Activated naive CD4-positive, alpha-beta T cell treated with anti-CD3 and anti-CD28 coated beads, Interleukin-2, amount 10 ng/mL, durations not matched to agents 7 days and 5 days (primary cell): Measurements from ENCODE around the gene FBXL3.

Source experiments
- CTCF ChIA-PET: fragments of 350-600 bp; sonication (Branson Sonifier 250); formaldehyde crosslinking; loops from one replicate; lab custom pipeline; 2021; ENCODE audit warnings: antibody characterized with exemption; lab: Charles Lee
- DNase-seq: peaks from one replicate; pipeline ENCODE4 v3.0.0-alpha.2; 2020
- H3K27ac Mint-ChIP-seq: one replicate; pipeline ENCODE4 v1.8.0; 2021; ENCODE audit warnings: mild to moderate bottlenecking, moderate library complexity, mixed read lengths
- H3K27me3 Mint-ChIP-seq: one replicate; pipeline ENCODE4 v1.8.0; 2021; ENCODE audit warnings: mild to moderate bottlenecking, mixed read lengths
- H3K36me3 Mint-ChIP-seq: one replicate; pipeline ENCODE4 v1.8.0; 2021; ENCODE audit warnings: mixed read lengths
- H3K4me1 Mint-ChIP-seq: one replicate; pipeline ENCODE4 v1.8.0; 2021; ENCODE audit warnings: mixed read lengths
- H3K4me3 Mint-ChIP-seq: one replicate; pipeline ENCODE4 v1.8.0; 2021; ENCODE audit warnings: mild to moderate bottlenecking, moderate library complexity, mixed read lengths
- H3K9me3 Mint-ChIP-seq: one replicate; pipeline ENCODE4 v1.8.0; 2021; ENCODE audit warnings: mixed read lengths

Gene FBXL3

GRCh38 chr13:77026861-77027621 is at the start of gene FBXL3:
FBXL3 (minus strand) TSS chr13:77027159; CDS start chr13:77021860, 5,299 bp downstream.
- Mint-ChIP-seq H3K9me3 (no peaks in the 10 kb centered on the region), H3K27ac (peak within 1 kb of the TSS; percentile 98), H3K27me3 (peaks cover 12% of the 10 kb centered on the region), H3K4me1 (peaks cover 55% of the 10 kb centered on the region), H3K36me3 (peaks cover 24% of the 10 kb centered on the region), H3K4me3 (peak within 1 kb of the TSS; percentile 97)
- DNase-seq, result peak; percentile 84
- CTCF ChIA-PET, result interaction anchor here (0.9 to 2.0 kb wide), 5 partner anchors 8 to 451 kb away, joined by 3 to 5 read pairs (median 3); no protein-coding TSS in a partner anchor

- Mint-ChIP-seq H3K27ac (no peak overlapping the region), H3K4me3 (no peak overlapping the region), H3K4me1 (no peaks in the 10 kb centered on the region), H3K36me3 (peaks cover 40% of the 10 kb centered on the region), H3K27me3 (no peaks in the 10 kb centered on the region), H3K9me3 (no peaks in the 10 kb centered on the region)
- CTCF ChIA-PET, result no interaction called here
- no peak for DNase-seq
These were observed 40.6 kb upstream of the FBXL3 start for GRCh38 chr13:77067519-77067918.

- Mint-ChIP-seq H3K4me1 (no peaks in the 10 kb centered on the region), H3K4me3 (no peak overlapping the region), H3K36me3 (peaks cover 48% of the 10 kb centered on the region), H3K9me3 (no peaks in the 10 kb centered on the region), H3K27ac (no peak overlapping the region), H3K27me3 (no peaks in the 10 kb centered on the region)
- DNase-seq, result no peak
- CTCF ChIA-PET, result interaction anchor here (0.9 to 1.0 kb wide), 2 partner anchors 10 kb away, joined by 3 to 5 read pairs; no protein-coding TSS in a partner anchor
These were observed 38.6 kb upstream of the FBXL3 start for GRCh38 chr13:77065461-77066147.

- Mint-ChIP-seq H3K4me1 (no peaks in the 10 kb centered on the region), H3K9me3 (no peaks in the 10 kb centered on the region), H3K27ac (no peak overlapping the region), H3K36me3 (peaks cover 38% of the 10 kb centered on the region), H3K27me3 (no peaks in the 10 kb centered on the region), H3K4me3 (no peak overlapping the region)
- no peak for DNase-seq
- CTCF ChIA-PET, result no interaction called here
These were observed 35.1 kb upstream of the FBXL3 start for GRCh38 chr13:77062097-77062496.

GRCh38 chr13:77061362-77061761 is 34.4 kb upstream of the FBXL3 start:
- H3K27me3 Mint-ChIP-seq, result no peaks in the 10 kb centered on the region
- H3K36me3 Mint-ChIP-seq, result peaks cover 42% of the 10 kb centered on the region
- DNase-seq, result no peak
- H3K9me3 Mint-ChIP-seq, result no peaks in the 10 kb centered on the region
- no peak overlapping the region for H3K27ac Mint-ChIP-seq
- H3K4me3 Mint-ChIP-seq, result no peak overlapping the region
- CTCF ChIA-PET, result no interaction called here
- no peaks in the 10 kb centered on the region for H3K4me1 Mint-ChIP-seq

GRCh38 chr13:77056886-77057285 is 29.9 kb upstream of the FBXL3 start:
- Mint-ChIP-seq H3K4me1 (no peaks in the 10 kb centered on the region), H3K36me3 (peaks cover 35% of the 10 kb centered on the region), H3K27me3 (no peaks in the 10 kb centered on the region), H3K4me3 (no peak overlapping the region), H3K9me3 (no peaks in the 10 kb centered on the region), H3K27ac (no peak overlapping the region)
- no peak for DNase-seq
- CTCF ChIA-PET, result interaction anchor here (0.9 to 2.3 kb wide), 2 partner anchors 29 to 421 kb away, joined by 3 to 5 read pairs; partner anchors contain the start of gene FBXL3

- peaks cover 34% of the 10 kb centered on the region for H3K36me3 Mint-ChIP-seq
These were observed 29.4 kb upstream of the FBXL3 start for GRCh38 chr13:77056382-77056781.

GRCh38 chr13:77055158-77055557 is 28.2 kb upstream of the FBXL3 start:
- DNase-seq, result no peak
- CTCF ChIA-PET, result interaction anchor here (1.0 to 2.3 kb wide), 2 partner anchors 11 to 28 kb away, joined by 3 to 5 read pairs; partner anchors contain the start of gene FBXL3
- H3K36me3 Mint-ChIP-seq, result peaks cover 41% of the 10 kb centered on the region
- no peak overlapping the region for H3K27ac Mint-ChIP-seq
- H3K27me3 Mint-ChIP-seq, result no peaks in the 10 kb centered on the region
- no peaks in the 10 kb centered on the region for H3K9me3 Mint-ChIP-seq
- no peak overlapping the region for H3K4me3 Mint-ChIP-seq
- no peaks in the 10 kb centered on the region for H3K4me1 Mint-ChIP-seq

More at GRCh38 chr13:77056382-77056781, 29.4 kb upstream of the FBXL3 start:
- H3K4me3 Mint-ChIP-seq, result no peak overlapping the region
- H3K27me3 Mint-ChIP-seq, result no peaks in the 10 kb centered on the region
- no peaks in the 10 kb centered on the region for H3K9me3 Mint-ChIP-seq
- H3K27ac Mint-ChIP-seq, result no peak overlapping the region
- CTCF ChIA-PET, result interaction anchor here (0.9 to 2.3 kb wide), 2 partner anchors 29 to 421 kb away, joined by 3 to 5 read pairs; partner anchors contain the start of gene FBXL3
- DNase-seq, result no peak
- H3K4me1 Mint-ChIP-seq, result no peaks in the 10 kb centered on the region

- no peaks in the 10 kb centered on the region for H3K9me3 Mint-ChIP-seq
- H3K4me3 Mint-ChIP-seq, result no peak overlapping the region
- H3K27me3 Mint-ChIP-seq, result no peaks in the 10 kb centered on the region
- DNase-seq, result no peak
- H3K36me3 Mint-ChIP-seq, result peaks cover 53% of the 10 kb centered on the region
- CTCF ChIA-PET, result no interaction called here
- no peaks in the 10 kb centered on the region for H3K4me1 Mint-ChIP-seq
- no peak overlapping the region for H3K27ac Mint-ChIP-seq
These were observed 26.2 kb upstream of the FBXL3 start for GRCh38 chr13:77053192-77053591.

GRCh38 chr13:77048681-77049080 is 21.7 kb upstream of the FBXL3 start:
- H3K4me3 Mint-ChIP-seq, result no peak overlapping the region
- H3K4me1 Mint-ChIP-seq, result no peaks in the 10 kb centered on the region
- H3K9me3 Mint-ChIP-seq, result no peaks in the 10 kb centered on the region
- H3K36me3 Mint-ChIP-seq, result peaks cover 54% of the 10 kb centered on the region
- no peak overlapping the region for H3K27ac Mint-ChIP-seq
- DNase-seq, result no peak
- no peaks in the 10 kb centered on the region for H3K27me3 Mint-ChIP-seq
- CTCF ChIA-PET, result no interaction called here

- Mint-ChIP-seq H3K4me3 (no peak overlapping the region), H3K36me3 (peaks cover 61% of the 10 kb centered on the region), H3K4me1 (no peaks in the 10 kb centered on the region), H3K27ac (no peak overlapping the region), H3K9me3 (no peaks in the 10 kb centered on the region), H3K27me3 (no peaks in the 10 kb centered on the region)
- CTCF ChIA-PET, result no interaction called here
- no peak for DNase-seq
These were observed 20.8 kb upstream of the FBXL3 start for GRCh38 chr13:77047649-77048343.

- H3K36me3 Mint-ChIP-seq, result peaks cover 30% of the 10 kb centered on the region
- H3K4me3 Mint-ChIP-seq, result no peak overlapping the region
- H3K4me1 Mint-ChIP-seq, result no peaks in the 10 kb centered on the region
- H3K9me3 Mint-ChIP-seq, result no peaks in the 10 kb centered on the region
- no peak for DNase-seq
- H3K27me3 Mint-ChIP-seq, result no peaks in the 10 kb centered on the region
- CTCF ChIA-PET, result interaction anchor here (0.8 to 1.3 kb wide), 2 partner anchors 10 to 436 kb away, joined by 3 to 4 read pairs; no protein-coding TSS in a partner anchor
- no peak overlapping the region for H3K27ac Mint-ChIP-seq
These were observed 15.7 kb upstream of the FBXL3 start for GRCh38 chr13:77042566-77043177.

- CTCF ChIA-PET, result no interaction called here
- H3K27me3 Mint-ChIP-seq, result no peaks in the 10 kb centered on the region
- peaks cover 16% of the 10 kb centered on the region for H3K36me3 Mint-ChIP-seq
- no peaks in the 10 kb centered on the region for H3K4me1 Mint-ChIP-seq
- no peak overlapping the region for H3K27ac Mint-ChIP-seq
- H3K9me3 Mint-ChIP-seq, result no peaks in the 10 kb centered on the region
- no peak overlapping the region for H3K4me3 Mint-ChIP-seq
- no peak for DNase-seq
These were observed 13.9 kb upstream of the FBXL3 start for GRCh38 chr13:77040835-77041234.

- no peak for DNase-seq
- no peaks in the 10 kb centered on the region for H3K27me3 Mint-ChIP-seq
- no peaks in the 10 kb centered on the region for H3K9me3 Mint-ChIP-seq
- CTCF ChIA-PET, result no interaction called here
- no peak overlapping the region for H3K27ac Mint-ChIP-seq
- H3K36me3 Mint-ChIP-seq, result peaks cover 14% of the 10 kb centered on the region
- no peak overlapping the region for H3K4me3 Mint-ChIP-seq
- H3K4me1 Mint-ChIP-seq, result no peaks in the 10 kb centered on the region
These were observed 13.1 kb upstream of the FBXL3 start for GRCh38 chr13:77040076-77040475.
